GM12872 (cell line): ENCODE data around the gene NFKBIL1.

Experiments
- TF ChIP-seq, protein P1 (sequence below): IDR thresholded peaks from 3 replicates; pipeline ENCODE4 v1.5.1; 2011; ENCODE audit warnings: low read depth, mild to moderate bottlenecking, low read length, moderate library complexity; ENCODE audit not compliant: insufficient read depth

NFKBIL1 gene, protein sequence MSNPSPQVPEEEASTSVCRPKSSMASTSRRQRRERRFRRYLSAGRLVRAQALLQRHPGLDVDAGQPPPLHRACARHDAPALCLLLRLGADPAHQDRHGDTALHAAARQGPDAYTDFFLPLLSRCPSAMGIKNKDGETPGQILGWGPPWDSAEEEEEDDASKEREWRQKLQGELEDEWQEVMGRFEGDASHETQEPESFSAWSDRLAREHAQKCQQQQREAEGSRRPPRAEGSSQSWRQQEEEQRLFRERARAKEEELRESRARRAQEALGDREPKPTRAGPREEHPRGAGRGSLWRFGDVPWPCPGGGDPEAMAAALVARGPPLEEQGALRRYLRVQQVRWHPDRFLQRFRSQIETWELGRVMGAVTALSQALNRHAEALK

DNA sequence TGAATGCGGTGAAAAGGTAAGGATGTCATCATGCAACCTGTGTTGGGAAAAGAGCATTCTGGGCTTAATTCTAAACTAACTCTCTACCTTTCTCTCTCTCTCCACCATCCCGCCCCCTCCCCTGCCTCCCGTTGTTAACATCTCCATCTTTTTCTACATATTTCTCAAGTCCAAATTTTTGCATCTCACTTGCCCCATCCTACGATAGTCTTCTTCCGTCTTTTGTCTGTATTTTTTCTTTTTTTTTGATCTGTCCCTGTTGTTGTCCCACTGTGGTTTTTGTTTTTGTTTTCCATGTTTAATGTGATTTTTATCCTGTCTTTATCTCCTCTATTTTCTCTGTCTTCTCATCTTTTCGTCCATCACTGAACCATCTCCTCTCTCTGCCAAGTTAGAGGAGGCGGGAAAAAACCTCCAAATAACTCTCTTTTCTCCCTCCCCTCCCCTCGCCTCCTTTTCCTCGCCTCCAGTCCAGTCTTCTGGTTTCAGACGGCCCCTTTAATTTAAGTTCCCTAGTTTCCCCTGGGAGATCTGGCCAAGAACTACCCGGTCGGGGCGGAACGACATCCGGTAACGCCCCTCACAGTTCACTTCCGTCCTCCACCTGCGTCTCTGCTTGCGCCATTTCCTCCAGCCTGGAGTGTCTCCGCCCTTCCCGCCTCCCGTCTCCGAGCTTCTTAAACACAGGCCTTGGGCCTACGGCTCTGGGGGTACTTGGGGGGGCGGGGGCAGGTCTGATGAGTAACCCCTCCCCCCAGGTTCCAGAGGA, at the start of gene NFKBIL1:
NFKBIL1 (plus strand) TSS at position 651 of the 769 bp plus-strand sequence; CDS start at position 738, 87 bp downstream.
- TF ChIP-seq, protein P1, sequence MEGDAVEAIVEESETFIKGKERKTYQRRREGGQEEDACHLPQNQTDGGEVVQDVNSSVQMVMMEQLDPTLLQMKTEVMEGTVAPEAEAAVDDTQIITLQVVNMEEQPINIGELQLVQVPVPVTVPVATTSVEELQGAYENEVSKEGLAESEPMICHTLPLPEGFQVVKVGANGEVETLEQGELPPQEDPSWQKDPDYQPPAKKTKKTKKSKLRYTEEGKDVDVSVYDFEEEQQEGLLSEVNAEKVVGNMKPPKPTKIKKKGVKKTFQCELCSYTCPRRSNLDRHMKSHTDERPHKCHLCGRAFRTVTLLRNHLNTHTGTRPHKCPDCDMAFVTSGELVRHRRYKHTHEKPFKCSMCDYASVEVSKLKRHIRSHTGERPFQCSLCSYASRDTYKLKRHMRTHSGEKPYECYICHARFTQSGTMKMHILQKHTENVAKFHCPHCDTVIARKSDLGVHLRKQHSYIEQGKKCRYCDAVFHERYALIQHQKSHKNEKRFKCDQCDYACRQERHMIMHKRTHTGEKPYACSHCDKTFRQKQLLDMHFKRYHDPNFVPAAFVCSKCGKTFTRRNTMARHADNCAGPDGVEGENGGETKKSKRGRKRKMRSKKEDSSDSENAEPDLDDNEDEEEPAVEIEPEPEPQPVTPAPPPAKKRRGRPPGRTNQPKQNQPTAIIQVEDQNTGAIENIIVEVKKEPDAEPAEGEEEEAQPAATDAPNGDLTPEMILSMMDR, result no peak

DNA sequence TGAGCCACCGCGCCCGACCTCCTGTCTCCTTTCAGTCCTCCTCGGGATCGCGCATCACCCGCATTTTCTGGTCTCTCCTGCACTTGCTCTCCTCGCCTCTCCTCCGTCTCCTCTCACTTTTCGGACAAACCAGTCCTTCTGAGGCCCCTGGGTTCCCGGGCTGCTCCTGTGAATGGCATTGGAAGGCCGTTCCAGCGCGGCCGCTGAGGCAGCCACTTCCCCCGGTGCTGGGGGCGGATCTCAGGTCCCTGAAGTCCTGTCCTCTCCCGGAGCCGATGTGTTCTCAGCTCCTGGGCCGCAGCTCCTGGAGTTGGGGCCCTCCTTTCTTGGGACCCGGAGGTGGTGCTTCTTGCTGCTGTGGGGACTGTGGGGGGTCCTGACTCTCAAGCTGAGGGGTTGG, 48.7 kb upstream of the NFKBIL1 start:
- TF ChIP-seq, protein P1, result no peak

DNA sequence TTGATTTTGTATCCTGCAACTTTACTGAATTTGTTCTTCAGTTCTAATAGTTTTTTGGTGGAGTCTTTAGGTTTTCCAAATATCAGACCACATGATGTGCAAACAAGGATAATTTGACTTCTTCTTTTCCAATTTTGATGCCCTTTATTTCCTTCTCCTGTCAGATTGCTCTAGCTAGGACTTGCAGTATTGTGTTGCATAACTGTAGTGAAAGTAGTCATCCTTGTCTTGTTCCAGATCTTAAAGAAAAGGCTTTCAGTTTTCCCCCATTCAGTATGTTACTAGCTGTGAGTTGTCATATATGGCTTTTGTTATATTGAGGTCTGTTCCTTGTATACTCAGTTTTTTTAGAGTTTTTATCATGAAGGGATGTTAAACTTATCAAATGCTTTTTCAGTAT, 44.8 kb upstream of the NFKBIL1 start:
- TF ChIP-seq, protein P1, result no peak

DNA sequence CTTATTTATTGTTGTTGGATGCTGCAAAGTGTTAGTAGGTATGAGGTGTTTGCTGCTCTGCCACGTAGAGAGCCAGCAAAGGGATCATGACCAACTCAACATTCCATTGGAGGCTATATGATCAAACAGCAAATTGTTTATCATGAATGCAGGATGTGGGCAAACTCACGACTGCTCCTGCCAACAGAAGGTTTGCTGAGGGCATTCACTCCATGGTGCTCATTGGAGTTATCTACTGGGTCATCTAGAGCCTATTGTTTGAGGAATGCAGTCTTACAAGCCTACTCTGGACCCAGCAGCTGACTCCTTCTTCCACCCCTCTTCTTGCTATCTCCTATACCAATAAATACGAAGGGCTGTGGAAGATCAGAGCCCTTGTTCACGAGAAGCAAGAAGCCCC, 37.4 kb upstream of the NFKBIL1 start:
- TF ChIP-seq, protein P1, result no peak

DNA sequence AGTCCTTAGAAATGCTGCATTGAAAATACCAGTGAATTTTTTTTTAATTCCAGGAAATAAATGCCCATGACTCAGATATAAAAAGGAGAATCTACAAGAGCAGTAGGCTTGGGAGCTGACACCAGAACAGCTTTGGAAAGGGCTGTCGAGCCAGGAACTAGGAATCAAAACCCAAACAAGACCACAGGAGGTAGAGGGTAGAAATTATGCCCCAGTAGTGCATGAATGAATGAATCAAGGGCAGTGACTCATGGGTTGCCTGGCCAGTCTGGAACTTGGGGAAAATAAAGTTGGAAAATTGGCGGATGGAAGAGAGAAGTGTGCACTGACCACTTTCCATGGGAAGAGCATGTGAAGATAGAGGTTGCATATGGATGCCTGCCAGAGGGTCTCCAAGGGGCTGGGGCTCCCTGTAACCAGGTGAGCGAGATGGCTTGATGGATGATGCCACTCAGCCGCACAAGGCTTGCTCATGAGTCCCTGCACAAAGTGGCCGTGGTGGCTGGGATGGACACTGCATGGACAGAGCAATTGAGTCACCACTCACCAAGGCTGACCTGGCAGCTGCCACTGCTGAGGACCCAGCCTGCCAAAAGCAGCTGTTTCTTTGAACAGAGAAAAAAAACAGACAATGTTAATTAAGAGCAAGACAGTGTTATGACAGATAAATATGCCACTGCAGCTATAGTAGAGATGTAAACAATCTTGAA, 33.8 kb upstream of the NFKBIL1 start:
- TF ChIP-seq, protein P1, result no peak

DNA sequence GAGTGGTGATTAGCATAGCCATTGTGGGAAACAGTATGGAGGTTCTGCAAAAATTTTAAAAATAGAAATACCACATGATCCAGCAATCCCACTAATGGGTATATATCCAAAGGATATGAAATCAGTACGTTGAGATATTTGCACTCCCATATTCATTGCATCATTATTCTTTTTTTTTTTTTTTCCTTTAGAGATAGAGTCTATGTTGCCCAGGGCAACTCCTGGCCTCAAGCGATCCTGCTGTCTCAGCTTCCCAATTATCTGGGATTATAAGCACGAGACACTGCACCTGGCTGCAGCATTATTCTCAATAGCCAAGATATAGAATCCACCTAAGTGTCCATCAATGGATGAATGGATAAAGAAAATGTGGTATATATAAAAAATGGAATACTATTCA, 25.6 kb upstream of the NFKBIL1 start:
- TF ChIP-seq, protein P1, result no peak

DNA sequence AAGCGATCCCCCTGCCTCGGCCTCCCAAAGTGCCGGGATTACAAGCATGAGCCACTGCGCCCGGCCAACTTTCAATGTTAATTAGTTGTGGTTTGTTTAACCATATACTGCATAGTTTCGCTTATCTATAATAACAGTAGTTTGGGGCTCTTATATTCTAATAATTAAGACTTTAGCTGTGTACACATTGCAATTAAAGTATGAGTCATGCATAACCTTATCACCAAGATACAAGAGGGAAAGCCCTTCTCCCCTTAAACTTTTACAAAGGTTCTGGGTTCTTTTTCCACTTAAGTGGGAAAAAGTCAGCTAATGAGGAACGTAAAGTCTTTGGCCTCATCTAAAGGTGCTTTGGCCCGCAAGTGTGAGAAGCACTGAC, 21.9 kb upstream of the NFKBIL1 start:
- TF ChIP-seq, protein P1, result no peak
